ENCODE results near the gene POU2AF1. TPM values are rescaled to one million over a fixed set of nuclear protein-coding genes. Genes with fewer than 3 reads are reported as not detected.

The POU2AF1 gene
- total RNA-seq, 1 donor from 2014 or later: not detected

- DNase-seq (ENCODE audit: extremely low read depth, low read depth, low spot score): no peak
Measured at GRCh38 chr11:111350811-111351210, 28.3 kb downstream of the POU2AF1 start.

GRCh38 chr11:111349191-111349695 is 29.8 kb downstream of the POU2AF1 start:
- no peak for DNase-seq (ENCODE audit: extremely low read depth, low read depth, low spot score)

GRCh38 chr11:111348147-111348546 is 30.9 kb downstream of the POU2AF1 start:
- DNase-seq (ENCODE audit: extremely low read depth, low read depth, low spot score): no peak

- DNase-seq (ENCODE audit: extremely low read depth, low read depth, low spot score): no peak
Measured at GRCh38 chr11:111347723-111348115, 31.4 kb downstream of the POU2AF1 start.

GRCh38 chr11:111347002-111347722 is 31.9 kb downstream of the POU2AF1 start:
- no peak for DNase-seq (ENCODE audit: extremely low read depth, low read depth, low spot score)

- no peak for DNase-seq (ENCODE audit: extremely low read depth, low read depth, low spot score)
Measured at GRCh38 chr11:111344032-111344431, 35.0 kb downstream of the POU2AF1 start.

GRCh38 chr11:111342329-111342728 is 36.7 kb downstream of the POU2AF1 start:
- DNase-seq (ENCODE audit: extremely low read depth, low read depth, low spot score): no peak

- DNase-seq (ENCODE audit: extremely low read depth, low read depth, low spot score): no peak
Measured at GRCh38 chr11:111339758-111340388, 39.2 kb downstream of the POU2AF1 start.

GRCh38 chr11:111336582-111337256 is 42.4 kb downstream of the POU2AF1 start:
- no peak for DNase-seq (ENCODE audit: extremely low read depth, low read depth, low spot score)

- DNase-seq (ENCODE audit: extremely low read depth, low read depth, low spot score): no peak
Measured at GRCh38 chr11:111336062-111336461, 43.0 kb downstream of the POU2AF1 start.

- no peak for DNase-seq (ENCODE audit: extremely low read depth, low read depth, low spot score)
Measured at GRCh38 chr11:111335549-111335948, 43.5 kb downstream of the POU2AF1 start.

- no peak for DNase-seq (ENCODE audit: extremely low read depth, low read depth, low spot score)
Measured at GRCh38 chr11:111334532-111335502, 44.3 kb downstream of the POU2AF1 start.

GRCh38 chr11:111331711-111332479 is 47.2 kb downstream of the POU2AF1 start:
- no peak for DNase-seq (ENCODE audit: extremely low read depth, low read depth, low spot score)

- no peak for DNase-seq (ENCODE audit: extremely low read depth, low read depth, low spot score)
Measured at GRCh38 chr11:111330234-111330893, 48.7 kb downstream of the POU2AF1 start.

- no peak for DNase-seq (ENCODE audit: extremely low read depth, low read depth, low spot score)
Measured at GRCh38 chr11:111329306-111330204, 49.5 kb downstream of the POU2AF1 start.

GRCh38 chr11:111327908-111328624 is 51.0 kb downstream of the POU2AF1 start:
- DNase-seq (ENCODE audit: extremely low read depth, low read depth, low spot score): no peak

GRCh38 chr11:111326824-111327223 is 52.3 kb downstream of the POU2AF1 start:
- DNase-seq (ENCODE audit: extremely low read depth, low read depth, low spot score): no peak

GRCh38 chr11:111325259-111325658 is 53.8 kb downstream of the POU2AF1 start:
- no peak for DNase-seq (ENCODE audit: extremely low read depth, low read depth, low spot score)
